ENCODE data around the gene GLO1.
A peak's percentile ranks its signal among the peaks of the same experiment; 100 is the strongest.

The GLO1 gene

DNA sequence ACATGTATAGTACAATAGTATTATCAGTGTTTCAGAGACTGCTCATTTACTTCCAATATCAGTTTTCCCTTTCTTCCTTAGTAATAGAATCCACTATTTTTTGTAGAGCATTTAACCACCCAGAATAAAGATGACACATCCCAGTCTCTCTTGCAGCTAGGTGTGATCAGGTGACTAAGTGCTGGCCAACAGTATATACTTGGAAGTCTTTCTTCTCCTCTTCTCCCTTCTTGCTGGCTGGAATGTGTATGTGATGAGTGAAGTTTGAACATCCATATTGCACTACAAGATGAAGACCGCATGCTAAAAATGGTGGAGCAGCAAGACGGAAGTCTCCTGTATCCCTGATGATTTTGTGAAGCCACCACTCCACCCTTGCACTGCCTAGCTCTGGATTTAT lies 48.7 kb downstream of the GLO1 start:
- DNase-seq (ENCODE audit: low spot score) = no peak
- ChIA-PET POLR2A (ENCODE audit: low non-redundant PET) (no interaction called here), CTCF (no interaction called here)
- no peak overlapping the region for H3K27ac ChIP-seq
- TF ChIP-seq, protein P1, sequence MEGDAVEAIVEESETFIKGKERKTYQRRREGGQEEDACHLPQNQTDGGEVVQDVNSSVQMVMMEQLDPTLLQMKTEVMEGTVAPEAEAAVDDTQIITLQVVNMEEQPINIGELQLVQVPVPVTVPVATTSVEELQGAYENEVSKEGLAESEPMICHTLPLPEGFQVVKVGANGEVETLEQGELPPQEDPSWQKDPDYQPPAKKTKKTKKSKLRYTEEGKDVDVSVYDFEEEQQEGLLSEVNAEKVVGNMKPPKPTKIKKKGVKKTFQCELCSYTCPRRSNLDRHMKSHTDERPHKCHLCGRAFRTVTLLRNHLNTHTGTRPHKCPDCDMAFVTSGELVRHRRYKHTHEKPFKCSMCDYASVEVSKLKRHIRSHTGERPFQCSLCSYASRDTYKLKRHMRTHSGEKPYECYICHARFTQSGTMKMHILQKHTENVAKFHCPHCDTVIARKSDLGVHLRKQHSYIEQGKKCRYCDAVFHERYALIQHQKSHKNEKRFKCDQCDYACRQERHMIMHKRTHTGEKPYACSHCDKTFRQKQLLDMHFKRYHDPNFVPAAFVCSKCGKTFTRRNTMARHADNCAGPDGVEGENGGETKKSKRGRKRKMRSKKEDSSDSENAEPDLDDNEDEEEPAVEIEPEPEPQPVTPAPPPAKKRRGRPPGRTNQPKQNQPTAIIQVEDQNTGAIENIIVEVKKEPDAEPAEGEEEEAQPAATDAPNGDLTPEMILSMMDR (conservative IDR thresholded peaks at IDR 0.05; ENCODE audit: low read depth) = no peak

DNA sequence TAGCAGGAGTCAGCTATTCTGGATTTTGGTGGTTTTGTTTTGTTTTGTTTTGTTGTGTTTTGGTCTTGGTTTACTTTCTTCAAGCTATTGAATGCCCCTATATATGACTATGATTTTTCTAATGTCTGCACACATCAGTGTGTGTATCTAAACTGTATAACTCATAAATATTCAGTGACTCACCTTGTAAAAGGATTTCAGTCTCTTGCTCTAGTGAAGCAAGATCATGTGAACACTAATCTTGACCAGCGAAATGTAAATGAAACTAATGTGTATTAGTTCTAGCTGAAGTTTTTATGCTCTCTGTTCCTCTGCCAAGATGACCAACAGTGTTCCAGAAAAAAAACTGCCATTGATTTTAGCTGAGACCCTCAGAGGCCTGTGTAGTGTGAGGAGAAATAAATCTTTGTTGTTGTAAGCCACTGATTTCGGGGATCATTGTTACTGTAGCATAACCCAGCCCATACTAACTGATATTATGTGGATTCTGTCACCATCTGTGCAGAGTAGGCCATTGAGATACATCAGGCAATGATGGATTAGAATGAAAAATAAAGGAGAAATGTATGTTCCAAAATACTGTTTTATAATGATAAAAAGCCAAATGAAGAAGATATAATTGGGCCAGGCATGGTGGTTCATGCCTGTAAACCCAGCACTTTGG lies 51.7 kb downstream of the GLO1 start:
- POLR2A ChIA-PET (ENCODE audit: low non-redundant PET) = interaction anchor here (0.7 kb wide), 1 partner anchor 263 kb away, joined by 3 read pairs; no protein-coding TSS in a partner anchor
- no peak for DNase-seq (ENCODE audit: low spot score)
- TF ChIP-seq, protein P1 (conservative IDR thresholded peaks at IDR 0.05; ENCODE audit: low read depth) = no peak
- CTCF ChIA-PET = interaction anchor here (0.7 kb wide), 1 partner anchor 31 kb away, joined by 3 read pairs; no protein-coding TSS in a partner anchor
- no peak overlapping the region for H3K27ac ChIP-seq

DNA sequence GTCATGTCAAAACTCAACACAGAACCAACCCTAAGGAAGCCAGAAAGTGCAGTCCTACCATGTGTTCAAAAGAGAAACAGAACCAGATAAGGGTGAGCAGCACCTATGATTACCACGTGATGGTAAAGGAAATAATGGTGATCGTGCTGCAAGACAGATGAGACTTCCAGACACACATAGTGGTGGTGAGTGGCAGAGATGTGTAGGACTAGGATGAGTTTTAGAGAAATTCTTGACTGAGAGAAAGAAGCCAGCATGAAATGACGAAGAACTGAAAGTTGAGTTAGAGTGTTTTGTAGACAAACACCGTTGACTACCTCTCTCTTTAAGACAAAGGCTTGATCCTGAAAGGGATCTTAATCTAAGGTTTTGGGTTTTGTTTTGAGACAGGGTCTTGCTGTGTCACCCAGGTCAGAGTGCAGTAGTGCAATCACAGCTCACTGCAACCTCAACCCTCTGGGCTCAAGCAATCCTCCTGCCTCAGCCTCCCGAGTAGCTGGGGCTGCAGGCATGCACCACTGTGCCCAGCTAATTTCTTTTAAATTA lies 52.7 kb downstream of the GLO1 start:
- ChIA-PET POLR2A (ENCODE audit: low non-redundant PET) (no interaction called here), CTCF (no interaction called here)
- H3K27ac ChIP-seq = no peak overlapping the region
- TF ChIP-seq, protein P1 (conservative IDR thresholded peaks at IDR 0.05; ENCODE audit: low read depth) = no peak
- no peak for DNase-seq (ENCODE audit: low spot score)

DNA sequence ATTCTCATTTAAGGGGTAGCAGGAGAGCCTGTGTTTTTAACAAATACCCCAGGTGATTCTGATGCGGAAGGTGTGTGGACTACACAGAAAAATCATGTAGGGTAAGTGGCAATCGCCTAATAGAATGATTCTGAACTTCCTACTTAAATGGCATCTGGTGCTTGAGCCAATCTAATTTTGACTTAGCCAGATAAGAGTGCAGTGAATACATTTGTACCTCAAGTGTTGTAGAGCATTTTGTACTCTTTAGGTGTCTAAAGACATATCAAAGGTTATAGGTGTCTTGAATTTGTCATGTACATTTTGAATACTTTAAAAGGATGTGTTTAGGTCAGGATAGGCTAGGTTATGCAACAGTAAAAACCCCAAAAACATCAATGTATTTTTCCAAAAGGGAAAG lies 53.2 kb downstream of the GLO1 start:
- DNase-seq (ENCODE audit: low spot score) = no peak
- CTCF ChIA-PET = no interaction called here
- TF ChIP-seq, protein P1 (conservative IDR thresholded peaks at IDR 0.05; ENCODE audit: low read depth) = no peak
- no peak overlapping the region for H3K27ac ChIP-seq
- POLR2A ChIA-PET (ENCODE audit: low non-redundant PET) = no interaction called here

DNA sequence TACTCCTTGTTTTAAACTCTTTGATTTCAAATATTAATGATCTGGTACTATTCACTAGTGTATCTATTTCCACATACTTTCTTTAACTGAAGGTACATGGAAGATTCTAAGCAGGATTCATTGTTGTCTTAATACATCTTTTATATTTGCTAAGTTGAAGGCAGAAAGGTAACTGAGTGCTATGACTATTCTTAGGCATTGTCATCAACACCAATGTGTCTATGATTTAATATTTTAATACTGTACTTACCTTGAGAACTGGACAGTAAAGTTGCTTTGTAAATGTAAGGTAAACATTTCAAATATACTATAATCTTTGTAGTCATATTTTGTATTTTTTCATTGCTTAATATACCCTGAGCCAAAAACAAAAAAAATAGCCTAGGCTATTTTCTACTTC lies 54.3 kb downstream of the GLO1 start:
- CTCF ChIA-PET = interaction anchor here (0.6 kb wide), 1 partner anchor 47 kb away, joined by 3 read pairs; no protein-coding TSS in a partner anchor
- H3K27ac ChIP-seq = no peak overlapping the region
- TF ChIP-seq, protein P1 (conservative IDR thresholded peaks at IDR 0.05; ENCODE audit: low read depth) = no peak
- POLR2A ChIA-PET (ENCODE audit: low non-redundant PET) = no interaction called here
- DNase-seq (ENCODE audit: low spot score) = no peak

DNA sequence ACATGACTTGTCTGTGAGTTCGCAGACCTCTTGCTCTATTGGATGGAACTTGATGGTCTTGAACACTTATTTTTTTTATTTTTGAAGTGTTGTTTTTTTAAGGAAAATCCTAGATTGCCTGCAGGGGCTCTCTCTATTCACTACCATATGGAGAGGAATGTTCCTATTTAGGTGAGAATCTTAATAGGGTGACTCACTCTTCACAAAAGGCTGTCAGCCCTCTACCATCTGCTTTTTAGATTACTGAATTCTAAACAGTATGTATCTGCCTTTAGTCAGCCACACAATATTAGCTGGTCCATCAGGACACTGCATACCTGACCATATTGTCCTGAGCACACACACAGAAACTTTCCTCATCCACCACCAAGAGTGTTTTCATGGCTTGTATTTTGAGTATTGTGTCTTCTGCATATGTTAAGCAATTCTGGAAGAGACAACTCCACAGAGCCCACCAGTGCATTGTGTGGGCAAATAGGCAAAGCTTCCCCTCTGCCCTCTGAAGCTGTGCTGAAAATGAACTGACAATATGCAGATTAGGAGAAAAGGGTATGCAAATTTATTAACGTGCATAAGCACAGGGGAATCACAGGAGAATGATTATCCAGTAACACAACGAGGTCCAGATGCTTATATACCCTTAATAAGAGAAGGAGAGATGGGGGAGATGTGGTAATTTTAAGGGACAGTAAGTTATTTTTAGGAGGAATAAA lies 56.6 kb downstream of the GLO1 start:
- H3K27ac ChIP-seq = no peak overlapping the region
- ChIA-PET POLR2A (ENCODE audit: low non-redundant PET) (no interaction called here), CTCF (no interaction called here)
- peak; percentile 30 for DNase-seq (ENCODE audit: low spot score)
- TF ChIP-seq, protein P1 (conservative IDR thresholded peaks at IDR 0.05; ENCODE audit: low read depth) = no peak
